Measurements from ENCODE around the gene DCHS2. TPM values are rescaled to one million over a fixed set of nuclear protein-coding genes. Genes with fewer than 3 reads are reported as not detected.

DCHS2 gene
- total and polyA plus RNA-seq, 2 of the 8 experiments (the other 6 are each of a cell fraction or from before 2014, with no cell fraction given): 0.54 to 2.6 TPM

DNA sequence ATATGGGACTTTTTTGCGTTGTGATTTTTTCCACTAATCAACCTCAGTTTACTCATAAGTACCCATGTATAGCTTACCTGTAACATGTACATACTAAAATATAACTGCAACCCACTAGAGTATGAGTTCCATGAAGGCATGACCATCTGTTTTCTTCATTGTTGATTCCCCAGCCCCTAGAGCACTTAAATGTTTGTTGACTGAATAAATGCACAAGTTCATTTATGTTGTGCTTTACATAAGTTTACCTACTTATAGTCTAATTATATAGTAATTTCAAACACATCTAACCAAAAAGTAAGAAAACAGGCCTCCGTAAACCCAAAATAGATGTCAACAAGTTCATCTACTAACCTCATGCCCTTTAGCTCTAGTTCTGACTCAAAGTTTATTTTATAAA lies 34.7 kb downstream of the DCHS2 start:
- Histone ChIP-seq H2BK15ac (ENCODE audit: low read length) (no peak overlapping the region), H3K4me1 (replicated peaks in 1 of 4; ENCODE audit: control insufficient read depth in 3 of 4, insufficient read depth in 4 of 4, low read length in 3 of 4) (no peaks in the 10 kb centered on the region), H3K23ac (ENCODE audit: insufficient read length) (no peak overlapping the region), H3K79me1 (ENCODE audit: low read depth, low read length) (no peaks in the 10 kb centered on the region), H4K5ac (ENCODE audit: insufficient read length, low read depth, low read length) (no peak overlapping the region), H2AK5ac (ENCODE audit: low read depth, low read length) (no peak overlapping the region), H3K4ac (replicated peaks; ENCODE audit: insufficient read length, low read depth, low read length) (no peak overlapping the region), H3K27ac (ENCODE audit: low read depth, low read length) (no peak overlapping the region), H2BK12ac (ENCODE audit: low read depth, low read length) (no peak overlapping the region), H3K14ac (ENCODE audit: insufficient read length) (no peak overlapping the region), H2BK20ac (ENCODE audit: low read length) (no peak overlapping the region), H2BK5ac (ENCODE audit: low read depth, low read length) (no peak overlapping the region), H2AFZ (ENCODE audit: low read length) (no peak overlapping the region), H4K8ac (ENCODE audit: extremely low read depth, insufficient read depth, low read length) (no peak overlapping the region), H3K56ac (replicated peaks; ENCODE audit: insufficient read length, low read depth, low read length) (no peak overlapping the region), H3K9ac (replicated peaks in 1 of 4; ENCODE audit: extremely low read depth in 1 of 4, low read depth in 3 of 4, low read length in 3 of 4) (no peak overlapping the region), H3K79me2 (ENCODE audit: control insufficient read depth in 1 of 2, insufficient read depth in 2 of 2, low read length in 2 of 2) (no peaks in the 10 kb centered on the region), H4K91ac (replicated peaks; ENCODE audit: insufficient read length, low read length) (no peak overlapping the region), H3K4me2 (ENCODE audit: insufficient read depth in 1 of 2, low read depth in 2 of 2, low read length in 2 of 2) (no peak overlapping the region), H2BK120ac (replicated peaks; ENCODE audit: low read depth, low read length) (no peak overlapping the region), H3K36me3 (ENCODE audit: control insufficient read depth in 2 of 4, insufficient read depth in 4 of 4, low read length in 3 of 4) (no peaks in the 10 kb centered on the region), H4K20me1 (replicated peaks in 1 of 2; ENCODE audit: control insufficient read depth in 1 of 2, insufficient read depth in 2 of 2, low read length in 2 of 2) (no peaks in the 10 kb centered on the region), H3K4me3 (ENCODE audit: extremely low read depth in 1 of 4, insufficient read depth in 2 of 4, low read depth in 3 of 4, low read length in 4 of 4) (no peak overlapping the region), H3K18ac (ENCODE audit: extremely low read depth, low read length) (no peak overlapping the region), H3K23me2 (ENCODE audit: low read depth, low read length) (no peaks in the 10 kb centered on the region), H3K27me3 (replicated peaks in 1 of 4; ENCODE audit: control insufficient read depth in 3 of 4, extremely low read depth in 1 of 4, insufficient read depth in 3 of 4, low read length in 3 of 4) (no peaks in the 10 kb centered on the region), H3K9me3 (ENCODE audit: insufficient read depth in 2 of 2, low read depth in 1 of 2, low read length in 1 of 2) (no peaks in the 10 kb centered on the region)
- no peak for FAIRE-seq
- TF ChIP-seq TBP (IDR thresholded peaks at IDR 0.05; ENCODE audit: low read depth, low read length) (no peak), NRF1 (IDR thresholded peaks at IDR 0.05; ENCODE audit: low read depth, low read length) (no peak), RAD21 (IDR thresholded peaks at IDR 0.05 in 1 of 2, conservative IDR thresholded peaks at IDR 0.05 in 1 of 2; ENCODE audit: low read depth in 2 of 2, low read length in 2 of 2) (no peak), ZNF274 (IDR thresholded peaks at IDR 0.05; ENCODE audit: borderline replicate concordance, extremely low read depth, low read length) (no peak), RFX5 (IDR thresholded peaks at IDR 0.05; ENCODE audit: borderline replicate concordance, low read depth, low read length) (no peak), SP2 (IDR thresholded peaks at IDR 0.05; ENCODE audit: low read length) (no peak), TCF12 (IDR thresholded peaks at IDR 0.05; ENCODE audit: low read depth, low read length) (no peak)
- ChIA-PET CTCF (ENCODE audit: partially characterized antibody) (interaction anchor here (0.8 to 1.4 kb wide), 3 partner anchors 10 to 40 kb away, joined by 3 to 4 read pairs (median 3); no protein-coding TSS in a partner anchor), POLR2A (ENCODE audit: partially characterized antibody) (no interaction called here)
- WGBS, 2 experiments (ENCODE audit: extremely low coverage in 1 of 2, insufficient coverage in 1 of 2, insufficient read length in 1 of 2, insufficient replicate concordance in 2 of 2, low coverage in 1 of 2, low lambda C conversion rate in 2 of 2, missing lambda C conversion rate in 1 of 2): 90% methylated on average over 2 of the region's 2 CpGs; no CpG with 5 or more reads in 1 of the 2 experiments
- DNase-seq (ENCODE audit: low read depth in 1 of 2, low spot score in 2 of 2): no peak

All from H1 (cell line).